Prostate gland (tissue), 2 donors: ENCODE data around the gene ZNF317. TPM values are rescaled to one million over a fixed set of nuclear protein-coding genes. Genes with fewer than 3 reads are reported as not detected.

ENCODE experiments used
- DNase-seq: peaks from one replicate; pipeline ENCODE4 v3.0.0-alpha.2; 2019; ENCODE audit warnings: low spot score
- H3K27ac ChIP-seq, 2 donors: fragments of 200-600 bp; sonication (generic); 2 replicates each; pipeline ENCODE4 v1.5.1; 2017 to 2019
- H3K27me3 ChIP-seq: fragments of 200-600 bp; sonication (generic); replicated peaks from 2 replicates; pipeline ENCODE4 v1.5.1; 2019; ENCODE audit not compliant: insufficient read depth
- H3K36me3 ChIP-seq, 2 donors: fragments of 200-600 bp; sonication (generic); 1 replicate in 1 of 2; 2 replicates in 1 of 2; pipeline versions ENCODE4 v1.5.1 to v1.8.1; 2017 to 2019
- H3K4me1 ChIP-seq: fragments of 200-600 bp; sonication (generic); replicated peaks from 2 replicates; pipeline ENCODE4 v1.5.1; 2019
- H3K4me3 ChIP-seq, 2 donors: fragments of 200-600 bp; sonication (generic); 2 replicates each; pipeline ENCODE4 v1.5.1; 2017 to 2019
- H3K9me3 ChIP-seq: fragments of 200-600 bp; sonication (generic); 2 replicates; pipeline ENCODE4 v1.5.1; 2017
- POLR2A ChIP-seq: fragments of 450-650 bp; IDR thresholded peaks from one replicate; pipeline ENCODE4 v1.6.1; 2016; ENCODE audit warnings: antibody characterized with exemption, mild to moderate bottlenecking
- POLR2AphosphoS5 ChIP-seq: sonication (generic); formaldehyde crosslinking; IDR thresholded peaks from one replicate; pipeline ENCODE4 v1.6.1; 2017; ENCODE audit warnings: antibody characterized with exemption
- WGBS: methylation state at CpG from one replicate; pipeline ENCODE4 v1.1.5; 2018; 5-methylcytosine and 5-hydroxymethylcytosine counted together
- intact Hi-C: fragments of 100-400 bp; cut with DNase I; formaldehyde crosslinking; loops from one replicate; pipeline ENCODE4 v1.14.2; 2022
- total RNA-seq, 2 donors: library from RNA; depleted of rRNA; stranded (reverse); fragments of >200 nt; gene quantifications; one replicate each; pipeline ENCODE4 v1.1.0, GENCODE V29; 2016
- TF ChIP-seq, protein P1 (sequence below), 4 experiments: fragments of 200-600 bp in 2 of 4; fragments of 450-650 bp in 2 of 4; sonication (generic) in 2 of 4; IDR thresholded peaks; 1 replicate in 3 of 4; 2 replicates in 1 of 4; pipeline ENCODE4 v1.5.1; 2016 to 2019; ENCODE audit warnings: antibody characterized with exemption in 4 of 4, mild to moderate bottlenecking in 2 of 4, moderate library complexity in 2 of 4

Gene ZNF317
- total RNA-seq: 10 to 100 TPM; 18.3 to 22.9 TPM

DNA sequence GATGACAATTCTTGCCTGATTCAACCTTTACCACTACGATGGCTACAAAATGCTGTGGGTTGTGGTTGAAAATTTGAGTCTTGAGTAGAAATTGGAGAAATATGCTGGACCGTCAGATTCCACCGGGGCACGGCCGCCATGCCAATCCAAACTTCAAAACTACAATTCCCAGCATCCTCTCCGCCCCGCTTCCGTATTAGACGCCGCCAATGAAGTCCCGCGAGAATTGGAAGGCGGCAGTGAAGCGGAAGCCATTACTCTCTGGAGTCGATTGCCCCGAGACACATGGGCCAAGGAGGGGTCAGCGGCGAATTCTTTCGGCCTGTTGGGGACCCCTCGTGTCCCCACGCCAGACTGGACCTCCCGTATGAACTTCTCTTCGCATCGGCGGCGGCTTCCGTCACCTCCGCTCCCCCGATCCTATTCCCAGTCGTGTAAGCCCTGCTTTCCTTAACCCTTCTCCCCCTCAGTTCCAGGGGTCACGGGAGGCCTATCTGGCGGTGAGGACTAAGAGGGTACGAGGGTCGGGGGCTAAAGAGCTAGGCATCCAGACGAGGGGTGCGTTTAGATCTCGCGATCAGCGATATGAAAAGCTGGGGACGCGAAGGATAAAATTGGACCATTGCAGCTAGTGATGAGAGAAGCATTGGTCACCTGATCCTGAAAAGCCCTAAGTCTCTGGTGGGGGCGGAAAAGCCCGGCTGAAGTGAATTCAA, at the start of gene ZNF317:
ZNF317 (plus strand) TSS at position 239 of the 716 bp plus-strand sequence. CDS start 15,620 bp downstream, outside the sequence.
- Histone ChIP-seq H3K27ac (peak within 1 kb of the TSS; percentile 71 to 84), H3K4me1 (no peaks in the 10 kb centered on the region), H3K27me3 (no peaks in the 10 kb centered on the region), H3K9me3 (no peaks in the 10 kb centered on the region), H3K4me3 (peak within 1 kb of the TSS; percentile 57 to 66), H3K36me3 (no peaks in the 10 kb centered on the region)
- intact Hi-C loops: loop anchor here (10.0 kb wide), 1 partner anchor 654 kb away; no protein-coding TSS in a partner anchor
- peak; percentile 92 for DNase-seq
- WGBS: 1% methylated on average over 43 of the region's 43 CpGs
- peak; percentile 93 for TF ChIP-seq POLR2AphosphoS5
- peak; percentile 56 for TF ChIP-seq POLR2A
- TF ChIP-seq, protein P1, sequence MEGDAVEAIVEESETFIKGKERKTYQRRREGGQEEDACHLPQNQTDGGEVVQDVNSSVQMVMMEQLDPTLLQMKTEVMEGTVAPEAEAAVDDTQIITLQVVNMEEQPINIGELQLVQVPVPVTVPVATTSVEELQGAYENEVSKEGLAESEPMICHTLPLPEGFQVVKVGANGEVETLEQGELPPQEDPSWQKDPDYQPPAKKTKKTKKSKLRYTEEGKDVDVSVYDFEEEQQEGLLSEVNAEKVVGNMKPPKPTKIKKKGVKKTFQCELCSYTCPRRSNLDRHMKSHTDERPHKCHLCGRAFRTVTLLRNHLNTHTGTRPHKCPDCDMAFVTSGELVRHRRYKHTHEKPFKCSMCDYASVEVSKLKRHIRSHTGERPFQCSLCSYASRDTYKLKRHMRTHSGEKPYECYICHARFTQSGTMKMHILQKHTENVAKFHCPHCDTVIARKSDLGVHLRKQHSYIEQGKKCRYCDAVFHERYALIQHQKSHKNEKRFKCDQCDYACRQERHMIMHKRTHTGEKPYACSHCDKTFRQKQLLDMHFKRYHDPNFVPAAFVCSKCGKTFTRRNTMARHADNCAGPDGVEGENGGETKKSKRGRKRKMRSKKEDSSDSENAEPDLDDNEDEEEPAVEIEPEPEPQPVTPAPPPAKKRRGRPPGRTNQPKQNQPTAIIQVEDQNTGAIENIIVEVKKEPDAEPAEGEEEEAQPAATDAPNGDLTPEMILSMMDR (IDR thresholded peaks at IDR 0.05): no peak

DNA sequence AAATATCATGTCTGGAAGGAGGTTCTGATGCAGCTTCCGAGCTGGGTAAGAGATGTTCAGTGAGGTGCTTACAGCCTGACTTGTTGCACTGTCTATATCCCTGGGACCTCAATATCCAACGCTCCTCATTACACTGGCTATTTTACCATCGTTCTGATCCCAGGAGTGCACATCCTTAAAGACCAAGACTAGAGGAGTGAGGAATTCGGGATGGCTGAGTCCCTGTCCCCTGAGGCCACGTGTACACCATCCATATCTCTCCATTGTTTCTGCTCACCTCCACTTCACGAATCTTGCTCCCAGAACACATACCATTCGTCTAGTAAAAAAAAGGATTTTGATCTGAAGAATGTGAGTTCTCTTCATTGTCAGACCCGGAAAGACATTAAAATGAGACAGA, 32.8 kb upstream of the ZNF317 start, which contains the start of gene OR7G2:
OR7G2 (minus strand) TSS at position 101 of the 400 bp plus-strand sequence. CDS start 4,232 bp downstream, outside the sequence.
- intact Hi-C loops: no loop called here

DNA sequence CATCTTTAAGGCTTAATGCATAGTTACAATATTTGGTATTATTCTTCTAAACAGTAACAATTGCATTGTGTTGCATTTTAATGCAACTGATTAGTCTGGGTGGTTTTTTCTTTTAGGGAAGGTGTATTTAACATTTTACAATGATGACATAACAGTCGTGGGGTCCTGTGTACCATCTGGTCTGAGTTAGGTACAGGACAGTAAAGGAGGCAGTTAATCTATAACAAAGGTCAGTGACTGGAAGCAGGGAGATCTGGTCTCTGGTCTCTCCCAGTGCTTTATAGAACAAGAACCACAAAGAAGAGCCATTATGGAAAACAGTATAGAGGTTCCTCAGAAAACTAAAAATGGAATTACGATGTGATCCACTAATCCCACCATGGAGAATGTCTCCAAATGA, 30.2 kb upstream of the ZNF317 start:
- Histone ChIP-seq H3K4me3 (no peak overlapping the region), H3K27ac (no peak overlapping the region), H3K9me3 (no peaks in the 10 kb centered on the region), H3K27me3 (no peaks in the 10 kb centered on the region), H3K4me1 (no peaks in the 10 kb centered on the region), H3K36me3 (no peaks in the 10 kb centered on the region)
- 44% methylated on average over 2 of the region's 2 CpGs for WGBS
- TF ChIP-seq POLR2A: no peak
- TF ChIP-seq POLR2AphosphoS5: no peak
- TF ChIP-seq, protein P1 (IDR thresholded peaks at IDR 0.05): no peak
- no peak for DNase-seq
- intact Hi-C loops: no loop called here

More for the DNA sequence above, 32.8 kb upstream of the ZNF317 start, which contains the start of gene OR7G2:
- H3K36me3 ChIP-seq: no peaks in the 10 kb centered on the region
- TF ChIP-seq, protein P1 (IDR thresholded peaks at IDR 0.05): no peak
- TF ChIP-seq POLR2A (no peak), POLR2AphosphoS5 (no peak)
- no peak for DNase-seq
- H3K27ac ChIP-seq: no peak within 1 kb of the TSS
- WGBS: 31% methylated on average over 8 of the region's 8 CpGs
- no peaks in the 10 kb centered on the region for H3K9me3 ChIP-seq
- no peaks in the 10 kb centered on the region for H3K27me3 ChIP-seq
- H3K4me3 ChIP-seq: no peak within 1 kb of the TSS
- no peaks in the 10 kb centered on the region for H3K4me1 ChIP-seq

DNA sequence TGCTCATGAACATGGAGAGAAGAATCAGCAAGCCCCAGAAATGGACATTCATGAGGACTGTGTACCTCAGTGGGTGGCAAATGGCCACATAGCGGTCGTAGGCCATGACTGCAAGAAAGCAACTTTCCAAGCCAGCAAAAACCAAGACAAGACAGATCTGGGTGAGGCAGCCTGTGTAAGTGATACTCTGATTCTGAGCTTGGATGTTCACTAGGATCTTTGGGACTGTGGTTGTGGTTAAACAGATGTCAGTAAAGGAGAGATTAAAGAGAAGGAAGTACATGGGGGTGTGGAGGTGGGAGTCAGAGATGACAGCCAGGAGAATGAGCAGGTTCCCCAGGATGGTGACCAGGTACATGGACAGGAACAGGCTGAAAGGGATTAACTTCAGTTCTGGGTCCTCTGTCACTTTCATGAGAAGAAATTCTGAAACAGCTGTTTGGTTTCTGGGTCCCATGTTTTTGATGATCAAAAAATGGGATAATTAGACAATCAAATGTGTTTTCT, 24.8 kb upstream of the ZNF317 start, which contains the start of gene OR7G1:
OR7G1 (minus strand) TSS at position 457 of the 507 bp plus-strand sequence; CDS start at position 457, 0 bp downstream.
- no peaks in the 10 kb centered on the region for H3K36me3 ChIP-seq
- WGBS: 84% methylated on average over 2 of the region's 2 CpGs
- H3K9me3 ChIP-seq: no peaks in the 10 kb centered on the region
- no peaks in the 10 kb centered on the region for H3K27me3 ChIP-seq
- H3K4me1 ChIP-seq: no peaks in the 10 kb centered on the region
- H3K4me3 ChIP-seq: no peak within 1 kb of the TSS
- no peak for TF ChIP-seq POLR2A
- TF ChIP-seq, protein P1 (IDR thresholded peaks at IDR 0.05): no peak
- no peak for TF ChIP-seq POLR2AphosphoS5
- no peak within 1 kb of the TSS for H3K27ac ChIP-seq
- no peak for DNase-seq
- intact Hi-C loops: no loop called here
